ENCODE data around the gene DNAJC17.
A peak's percentile ranks its signal among the peaks of the same experiment; 100 is the strongest.

The DNAJC17 gene

GRCh38 chr15:40789119-40789518 lies 18.2 kb downstream of the DNAJC17 start:
- DNase-seq = no peak

GRCh38 chr15:40787991-40788390 lies 19.3 kb downstream of the DNAJC17 start:
- no peak for DNase-seq

GRCh38 chr15:40787344-40787841 lies 19.9 kb downstream of the DNAJC17 start:
- peak in 1 of 2 experiments; percentile 31 for DNase-seq

GRCh38 chr15:40785814-40786213 lies 21.5 kb downstream of the DNAJC17 start:
- DNase-seq = no peak

- no peak for DNase-seq
Measured at GRCh38 chr15:40785164-40785563, 22.1 kb downstream of the DNAJC17 start.

- DNase-seq = peak in 1 of 2 experiments; percentile 22
Measured at GRCh38 chr15:40782609-40783227, 24.6 kb downstream of the DNAJC17 start.

GRCh38 chr15:40776537-40777141 lies 30.6 kb downstream of the DNAJC17 start:
- no peak for DNase-seq

- DNase-seq = no peak
Measured at GRCh38 chr15:40775740-40776536, 31.3 kb downstream of the DNAJC17 start.

GRCh38 chr15:40775007-40775406 lies 32.3 kb downstream of the DNAJC17 start:
- no peak for DNase-seq

GRCh38 chr15:40773902-40774301 lies 33.4 kb downstream of the DNAJC17 start:
- no peak for DNase-seq

GRCh38 chr15:40773496-40773895 lies 33.8 kb downstream of the DNAJC17 start:
- DNase-seq = no peak

GRCh38 chr15:40772014-40772413 lies 35.3 kb downstream of the DNAJC17 start:
- no peak for DNase-seq

GRCh38 chr15:40771242-40771641 lies 36.0 kb downstream of the DNAJC17 start:
- no peak for DNase-seq

GRCh38 chr15:40770147-40770721 lies 37.0 kb downstream of the DNAJC17 start:
- DNase-seq = no peak

GRCh38 chr15:40769274-40770146 lies 37.8 kb downstream of the DNAJC17 start, which contains the start of gene C15orf62:
Gene C15orf62 (plus strand): TSS chr15:40769980. CDS start chr15:40770496, 516 bp downstream.
- DNase-seq = no peak

GRCh38 chr15:40768521-40769273 lies 38.6 kb downstream of the DNAJC17 start:
- no peak for DNase-seq

- no peak for DNase-seq
Measured at GRCh38 chr15:40767838-40768500, 39.3 kb downstream of the DNAJC17 start.

GRCh38 chr15:40766906-40767837 lies 40.1 kb downstream of the DNAJC17 start:
- DNase-seq = no peak

- no peak for DNase-seq
Measured at GRCh38 chr15:40766194-40766815, 41.0 kb downstream of the DNAJC17 start.
